Osteoblast (primary cell): ENCODE results near the gene NR3C1. TPM values are rescaled to one million over a fixed set of nuclear protein-coding genes. Genes with fewer than 3 reads are reported as not detected.
A peak's percentile ranks its signal among the peaks of the same experiment; 100 is the strongest.
"Not testable (repeated sequence)": the region's sequence is repeated elsewhere in the genome, so short reads cannot be mapped to it uniquely, and the experiment has no call there.

Source experiments
- DNase-seq: peaks from one replicate; pipeline ENCODE4 v3.0.0; 2011; ENCODE audit warnings: low spot score, mixed read lengths; ENCODE audit not compliant: insufficient read length; ENCODE audit errors: missing footprints
- H2AFZ ChIP-seq: 2 replicates; pipeline ENCODE4 v1.6.0; 2011; ENCODE audit warnings: mild to moderate bottlenecking, low read length
- H3K27ac ChIP-seq: 2 replicates; pipeline ENCODE4 v1.5.1; 2011; ENCODE audit warnings: mild to moderate bottlenecking, low read depth, low read length, moderate library complexity
- H3K27me3 ChIP-seq: 2 replicates; pipeline ENCODE4 v1.6.0; 2012; ENCODE audit warnings: mild to moderate bottlenecking, control low read depth, inconsistent platforms, low read length, moderate library complexity; ENCODE audit not compliant: insufficient read depth
- H3K36me3 ChIP-seq: 2 replicates; pipeline ENCODE4 v1.5.1; 2011; ENCODE audit warnings: mild to moderate bottlenecking, low read length, control low read depth, moderate library complexity; ENCODE audit not compliant: insufficient read depth
- H3K4me1 ChIP-seq: 2 replicates; pipeline ENCODE4 v1.5.1; 2011; ENCODE audit warnings: mild to moderate bottlenecking, low read length, control low read depth, moderate library complexity; ENCODE audit not compliant: insufficient read depth
- H3K4me2 ChIP-seq: 2 replicates; pipeline ENCODE4 v1.6.0; 2011; ENCODE audit warnings: mild to moderate bottlenecking, low read length; ENCODE audit not compliant: insufficient read depth
- H3K4me3 ChIP-seq: fragments of 200-600 bp; sonication (generic); 3 replicates; pipeline ENCODE4 v1.5.1; 2012; ENCODE audit warnings: mild to moderate bottlenecking, low read length, inconsistent platforms; ENCODE audit not compliant: insufficient read depth
- H3K79me2 ChIP-seq: 2 replicates; pipeline ENCODE4 v1.6.0; 2012; ENCODE audit warnings: mild to moderate bottlenecking, low read length, control low read depth, inconsistent platforms; ENCODE audit not compliant: insufficient read depth
- H3K9me3 ChIP-seq: 2 replicates; pipeline ENCODE4 v1.5.1; 2011; ENCODE audit warnings: low read depth, low read length, control low read depth
- H4K20me1 ChIP-seq: 2 replicates; pipeline ENCODE4 v1.6.0; 2012; ENCODE audit warnings: mild to moderate bottlenecking, low read length, control low read depth; ENCODE audit not compliant: insufficient read depth
- CTCF ChIP-seq: IDR thresholded peaks from 2 replicates; pipeline ENCODE4 v1.5.1; 2011; ENCODE audit warnings: mild to moderate bottlenecking, low read depth, low read length, moderate library complexity; ENCODE audit errors: extremely low read depth
- total RNA-seq: library from RNA; depleted of rRNA; stranded (reverse); fragments of >200 nt; gene quantifications from 2 replicates; pipeline ENCODE4 v1.2.3, GENCODE V29; 2012

NR3C1 gene
- total RNA-seq, 1 donor: 119 TPM

GRCh38 chr5:143328589-143329220 lies 74.8 kb downstream of the NR3C1 start:
- H4K20me1 ChIP-seq: peaks cover 9% of the 10 kb centered on the region
- no peak overlapping the region for H3K4me3 ChIP-seq
- peaks cover 94% of the 10 kb centered on the region for H3K79me2 ChIP-seq
- no peak for DNase-seq
- no peaks in the 10 kb centered on the region for H3K36me3 ChIP-seq
- no peak overlapping the region for H3K27ac ChIP-seq
- H3K27me3 ChIP-seq: no peaks in the 10 kb centered on the region
- H2AFZ ChIP-seq: no peak overlapping the region
- no peaks in the 10 kb centered on the region for H3K9me3 ChIP-seq
- no peaks in the 10 kb centered on the region for H3K4me1 ChIP-seq
- no peak for TF ChIP-seq CTCF
- no peak overlapping the region for H3K4me2 ChIP-seq

GRCh38 chr5:143325086-143325485 lies 78.4 kb downstream of the NR3C1 start:
- H3K9me3 ChIP-seq, H4K20me1 ChIP-seq, H3K4me2 ChIP-seq, H3K36me3 ChIP-seq, H3K4me1 ChIP-seq, H3K27ac ChIP-seq, H2AFZ ChIP-seq, H3K27me3 ChIP-seq, DNase-seq, H3K4me3 ChIP-seq: not testable (repeated sequence)
- H3K79me2 ChIP-seq: peaks cover 100% of the 10 kb centered on the region

GRCh38 chr5:143322931-143323630 lies 80.4 kb downstream of the NR3C1 start:
- peaks cover 19% of the 10 kb centered on the region for H3K4me1 ChIP-seq
- not testable (repeated sequence) for H3K9me3 ChIP-seq, H3K36me3 ChIP-seq, H3K4me2 ChIP-seq, H3K27me3 ChIP-seq, DNase-seq, H3K4me3 ChIP-seq, H4K20me1 ChIP-seq, H2AFZ ChIP-seq
- H3K79me2 ChIP-seq: peaks cover 100% of the 10 kb centered on the region
- H3K27ac ChIP-seq: peak overlapping the region; percentile 29

GRCh38 chr5:143322176-143322575 lies 81.3 kb downstream of the NR3C1 start:
- no peak for TF ChIP-seq CTCF
- Histone ChIP-seq H3K4me1 (peaks cover 28% of the 10 kb centered on the region), H3K4me2 (no peak overlapping the region), H3K9me3 (no peaks in the 10 kb centered on the region), H3K4me3 (no peak overlapping the region), H2AFZ (no peak overlapping the region), H3K79me2 (peaks cover 100% of the 10 kb centered on the region), H3K27ac (no peak overlapping the region), H4K20me1 (peaks cover 13% of the 10 kb centered on the region), H3K36me3 (no peaks in the 10 kb centered on the region), H3K27me3 (no peaks in the 10 kb centered on the region)
- DNase-seq: no peak
